Suprapubic skin (tissue), 3 donors: ENCODE results near the gene MRPS15.

Experiments
- CTCF ChIP-seq, 2 donors: fragments of 200-600 bp in 1 of 2; fragments of 450-650 bp in 1 of 2; sonication (generic) in 1 of 2; IDR thresholded peaks; one replicate each; pipeline ENCODE4 v1.5.1; 2016 to 2019; ENCODE audit warnings: antibody characterized with exemption in 2 of 2, mild to moderate bottlenecking in 1 of 2, moderate library complexity in 1 of 2
- POLR2A ChIP-seq, 2 donors: fragments of 450-650 bp; IDR thresholded peaks; one replicate each; pipeline ENCODE4 v1.6.1; 2017; ENCODE audit warnings: antibody characterized with exemption in 2 of 2, mild to moderate bottlenecking in 2 of 2, moderate library complexity in 2 of 2

GRCh38 chr1:36440646-36441045 is 23.5 kb downstream of the MRPS15 start:
- TF ChIP-seq CTCF (IDR thresholded peaks at IDR 0.05): no peak
- TF ChIP-seq POLR2A (IDR thresholded peaks at IDR 0.05): no peak
